ENCODE results near the gene HK1.

The HK1 gene

DNA sequence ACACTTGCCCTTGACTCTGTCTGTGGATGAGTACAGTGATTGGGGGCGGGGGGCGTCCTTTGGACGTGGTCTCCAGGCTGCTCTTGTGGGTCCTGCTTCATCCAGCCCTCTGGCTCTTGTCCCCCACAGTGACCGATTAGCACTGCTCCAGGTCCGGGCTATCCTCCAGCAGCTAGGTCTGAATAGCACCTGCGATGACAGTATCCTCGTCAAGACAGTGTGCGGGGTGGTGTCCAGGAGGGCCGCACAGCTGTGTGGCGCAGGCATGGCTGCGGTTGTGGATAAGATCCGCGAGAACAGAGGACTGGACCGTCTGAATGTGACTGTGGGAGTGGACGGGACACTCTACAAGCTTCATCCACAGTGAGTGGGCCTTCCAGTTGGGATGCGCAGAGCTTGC lies 120.2 kb downstream of the HK1 start:
- in situ Hi-C loops (cut with MboI; ENCODE audit: low sequenced_read_pairs) = loop anchor here (10.0 kb wide), 1 partner anchor 164 kb away; no protein-coding TSS in a partner anchor

DNA sequence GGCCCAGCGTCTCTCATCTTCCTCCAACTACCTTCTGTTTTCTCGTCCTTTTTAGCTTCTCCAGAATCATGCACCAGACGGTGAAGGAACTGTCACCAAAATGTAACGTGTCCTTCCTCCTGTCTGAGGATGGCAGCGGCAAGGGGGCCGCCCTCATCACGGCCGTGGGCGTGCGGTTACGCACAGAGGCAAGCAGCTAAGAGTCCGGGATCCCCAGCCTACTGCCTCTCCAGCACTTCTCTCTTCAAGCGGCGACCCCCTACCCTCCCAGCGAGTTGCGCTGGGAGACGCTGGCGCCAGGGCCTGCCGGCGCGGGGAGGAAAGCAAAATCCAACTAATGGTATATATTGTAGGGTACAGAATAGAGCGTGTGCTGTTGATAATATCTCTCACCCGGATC lies 122.6 kb downstream of the HK1 start:
- in situ Hi-C loops (cut with MboI; ENCODE audit: low sequenced_read_pairs) = loop anchor here (25.0 kb wide), 1 partner anchor 236 kb away; the partner anchor contains the start of gene FAM241B

DNA sequence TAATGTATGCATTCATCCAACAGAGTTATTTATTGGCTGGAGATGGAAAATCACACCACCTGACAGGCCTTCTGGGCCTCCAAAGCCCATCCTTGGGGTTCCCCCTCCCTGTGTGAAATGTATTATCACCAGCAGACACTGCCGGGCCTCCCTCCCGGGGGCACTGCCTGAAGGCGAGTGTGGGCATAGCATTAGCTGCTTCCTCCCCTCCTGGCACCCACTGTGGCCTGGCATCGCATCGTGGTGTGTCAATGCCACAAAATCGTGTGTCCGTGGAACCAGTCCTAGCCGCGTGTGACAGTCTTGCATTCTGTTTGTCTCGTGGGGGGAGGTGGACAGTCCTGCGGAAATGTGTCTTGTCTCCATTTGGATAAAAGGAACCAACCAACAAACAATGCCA lies 123.1 kb downstream of the HK1 start:
- in situ Hi-C loops (cut with MboI; ENCODE audit: low sequenced_read_pairs) = loop anchor here (25.0 kb wide), 1 partner anchor 236 kb away; the partner anchor contains the start of gene FAM241B

DNA sequence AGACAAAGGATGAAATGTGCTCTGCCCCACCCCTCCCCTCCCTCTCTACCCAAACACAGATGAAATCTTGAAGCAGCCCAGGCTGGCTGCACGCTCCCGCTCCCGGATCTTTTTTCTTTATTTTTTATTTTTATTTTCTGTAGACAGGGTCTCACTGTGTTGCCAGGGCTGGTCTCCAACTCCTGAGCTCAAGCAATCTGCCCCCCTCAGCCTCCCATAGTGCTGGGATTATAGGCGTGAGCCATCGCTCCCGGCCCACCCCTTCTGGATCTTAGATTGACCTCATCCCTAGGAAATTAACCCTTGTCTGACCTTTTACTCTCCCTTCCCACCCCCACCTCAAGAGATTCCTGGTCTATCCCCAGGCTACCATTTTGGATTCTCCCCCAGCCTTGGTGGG lies 124.1 kb downstream of the HK1 start:
- in situ Hi-C loops (cut with MboI; ENCODE audit: low sequenced_read_pairs) = loop anchor here (25.0 kb wide), 1 partner anchor 235 kb away; the partner anchor contains the start of gene FAM241B

DNA sequence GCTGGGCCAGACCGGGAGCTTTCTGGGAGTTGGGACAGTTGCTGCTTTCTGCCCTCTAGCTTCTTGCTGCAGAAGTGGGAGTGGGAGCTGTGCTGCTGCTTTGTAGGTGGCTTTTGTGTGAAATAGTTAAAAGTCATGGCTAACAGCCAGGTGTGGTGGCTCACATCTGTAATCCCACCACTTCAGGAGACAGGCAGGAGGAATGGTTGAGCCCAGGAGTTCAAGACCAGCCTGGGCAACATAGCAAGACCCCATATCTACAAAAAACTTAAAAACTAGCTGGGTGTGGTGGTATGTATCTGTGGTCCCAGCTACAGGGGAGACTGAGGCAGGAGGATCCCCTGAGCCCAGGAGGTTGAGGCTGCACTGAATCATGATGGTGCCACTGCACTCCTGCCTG lies 124.8 kb downstream of the HK1 start:
- in situ Hi-C loops (cut with MboI; ENCODE audit: low sequenced_read_pairs) = loop anchor here (25.0 kb wide), 1 partner anchor 234 kb away; the partner anchor contains the start of gene FAM241B

DNA sequence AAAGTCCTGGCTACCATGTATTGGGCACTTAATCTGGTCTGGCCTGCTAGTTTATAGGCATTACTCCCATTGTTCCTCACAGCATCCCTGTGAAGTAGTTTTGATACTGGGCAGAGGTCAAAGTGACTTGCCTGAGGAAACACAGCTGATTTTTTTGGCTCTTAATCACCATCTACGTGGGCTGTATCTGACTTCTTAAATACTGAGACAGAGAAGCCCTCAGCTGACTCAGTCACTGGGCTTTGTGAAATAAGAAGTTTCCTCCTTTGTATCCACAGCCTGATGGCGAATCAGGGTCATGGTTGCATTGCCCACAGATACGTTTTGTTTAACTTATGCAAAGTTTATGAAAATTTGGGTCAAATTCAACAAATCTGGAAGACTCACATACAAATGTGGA lies 125.2 kb downstream of the HK1 start:
- in situ Hi-C loops (cut with MboI; ENCODE audit: low sequenced_read_pairs) = loop anchor here (25.0 kb wide), 1 partner anchor 234 kb away; the partner anchor contains the start of gene FAM241B

DNA sequence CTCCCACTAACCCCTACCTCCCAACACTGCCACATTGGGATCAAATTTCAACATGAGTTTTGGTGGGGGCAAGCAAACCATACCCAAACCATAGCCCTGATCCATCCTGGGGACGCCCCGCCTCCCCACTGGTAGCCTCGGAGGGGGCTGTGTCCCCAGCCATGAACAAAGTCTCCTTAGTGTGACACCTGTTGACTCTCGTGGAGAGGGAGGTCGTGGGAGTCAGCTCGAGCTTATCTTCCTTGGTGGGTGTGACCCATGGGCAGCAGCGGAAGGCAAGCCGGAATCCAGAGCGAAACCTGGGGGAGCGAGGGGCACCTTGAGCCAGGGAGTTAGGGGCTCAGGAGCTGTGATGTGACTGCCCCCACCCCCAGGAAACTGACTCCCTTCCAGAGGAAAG lies 126.5 kb downstream of the HK1 start:
- in situ Hi-C loops (cut with MboI; ENCODE audit: low sequenced_read_pairs) = loop anchor here (25.0 kb wide), 1 partner anchor 233 kb away; the partner anchor contains the start of gene FAM241B

DNA sequence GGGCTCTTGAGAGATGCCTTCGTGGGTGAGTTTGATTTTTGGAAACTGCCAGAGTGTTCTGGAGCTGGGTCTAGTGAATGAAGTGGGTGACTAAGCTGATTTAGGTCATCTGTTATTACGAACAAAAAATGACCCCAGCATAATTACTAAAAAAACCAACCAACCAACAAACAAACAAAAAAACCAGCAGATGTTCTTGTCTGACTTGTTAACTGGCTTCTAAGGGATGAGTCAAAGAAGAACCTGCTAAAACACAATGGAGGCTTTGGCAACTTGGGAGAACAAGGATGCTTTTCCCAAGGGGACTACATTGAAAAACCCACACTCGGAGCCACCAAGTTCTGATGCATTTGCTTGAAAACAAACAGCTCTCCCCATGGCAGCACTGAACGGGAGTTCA lies 126.9 kb downstream of the HK1 start:
- in situ Hi-C loops (cut with MboI; ENCODE audit: low sequenced_read_pairs) = loop anchor here (25.0 kb wide), 1 partner anchor 232 kb away; the partner anchor contains the start of gene FAM241B

DNA sequence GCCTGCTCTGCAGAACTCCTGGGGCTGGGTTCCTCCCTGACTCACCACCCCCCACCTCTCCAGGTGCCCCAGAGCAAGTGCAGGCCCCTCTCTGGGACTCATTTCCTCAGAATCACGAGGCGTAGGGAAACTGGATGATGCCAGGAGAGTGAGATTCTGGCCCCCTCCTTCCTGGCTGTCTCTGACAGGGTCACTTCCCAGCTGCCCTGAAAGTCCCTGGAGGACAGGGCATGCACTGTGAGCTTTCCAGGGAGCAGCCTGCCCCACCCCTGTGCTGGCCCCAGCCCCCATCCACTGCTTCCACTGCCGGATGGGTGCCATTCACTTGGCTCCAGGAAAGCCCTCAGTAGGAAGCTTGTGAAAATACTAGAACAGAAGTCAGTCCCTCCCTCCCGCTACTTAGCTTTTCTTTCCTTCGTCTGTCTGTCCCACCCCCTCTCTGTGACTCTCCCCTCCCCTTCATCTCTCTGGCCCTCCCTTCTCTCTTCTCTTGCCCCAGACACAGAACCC lies 128.1 kb downstream of the HK1 start:
- in situ Hi-C loops (cut with MboI; ENCODE audit: low sequenced_read_pairs) = loop anchor here (25.0 kb wide), 1 partner anchor 231 kb away; the partner anchor contains the start of gene FAM241B

DNA sequence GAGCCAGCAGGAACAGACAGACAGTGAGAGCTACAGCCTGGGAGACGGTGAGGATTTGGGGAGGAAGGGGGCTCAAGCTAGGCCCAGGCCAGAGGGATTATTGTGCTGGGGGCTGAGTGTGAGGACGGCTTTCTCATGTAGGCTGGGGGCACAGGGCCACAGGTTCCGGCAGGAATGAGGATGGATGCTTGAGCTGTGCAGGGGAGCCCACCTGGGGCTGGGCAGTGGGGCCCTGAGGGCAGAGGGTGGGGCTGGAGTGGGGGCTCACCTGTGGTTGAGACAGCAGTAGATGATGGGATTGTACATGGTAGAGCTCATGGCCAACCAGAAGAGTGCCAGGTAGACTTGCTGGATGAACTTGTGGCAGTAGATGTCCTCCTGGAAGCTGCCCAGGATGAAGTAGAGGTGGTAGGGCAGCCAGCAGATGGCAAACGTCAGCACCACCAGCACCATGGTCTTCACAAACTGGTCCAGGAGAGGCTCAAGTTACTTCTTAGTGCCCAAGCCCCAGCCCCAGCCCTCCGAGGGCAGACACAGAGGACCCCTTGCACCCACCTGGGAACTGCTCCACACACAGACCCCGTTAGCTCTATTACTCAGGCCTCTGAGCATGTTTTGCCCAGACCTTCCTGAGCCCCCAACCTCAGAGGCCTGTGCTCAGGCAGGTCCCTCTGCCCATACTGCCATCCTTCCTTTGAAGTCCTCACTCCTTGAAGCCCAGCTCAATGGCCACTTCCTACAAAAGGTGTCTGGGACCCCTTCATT lies 128.7 kb downstream of the HK1 start:
- in situ Hi-C loops (cut with MboI; ENCODE audit: low sequenced_read_pairs) = loop anchor here (25.0 kb wide), 1 partner anchor 230 kb away; the partner anchor contains the start of gene FAM241B

DNA sequence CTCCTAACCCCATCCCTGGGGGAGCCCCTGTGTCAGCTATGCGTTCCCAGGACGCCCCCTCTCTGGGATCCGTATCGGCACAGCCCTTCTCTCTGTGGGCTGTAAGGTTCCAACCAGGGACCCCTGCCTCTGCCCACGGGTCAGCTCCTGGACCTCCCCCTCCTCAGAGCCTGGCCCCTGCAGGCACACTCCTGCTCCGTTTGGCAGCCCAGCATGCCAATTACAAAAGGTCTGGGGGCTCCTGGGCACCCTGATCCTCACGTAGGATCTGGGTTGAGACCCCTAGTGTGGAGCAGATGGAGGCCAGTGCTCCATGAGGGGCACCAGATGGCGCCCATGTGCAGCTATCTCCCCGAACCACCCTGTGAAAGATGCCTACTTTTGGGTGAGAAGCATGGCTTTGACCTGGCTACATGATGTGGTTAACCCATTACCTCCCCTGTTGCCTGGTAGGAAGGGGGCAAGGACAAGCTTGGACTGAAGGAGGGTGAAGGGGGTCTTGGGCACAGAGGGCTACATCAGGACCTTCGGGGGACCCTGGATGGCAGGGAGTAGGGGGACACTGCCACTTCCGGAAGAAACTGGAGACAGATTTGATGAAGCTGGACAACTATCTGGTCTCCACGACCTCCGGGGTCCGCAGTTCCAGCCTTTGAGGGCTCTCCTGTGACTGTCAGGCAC lies 129.5 kb downstream of the HK1 start:
- in situ Hi-C loops (cut with MboI; ENCODE audit: low sequenced_read_pairs) = loop anchor here (25.0 kb wide), 1 partner anchor 230 kb away; the partner anchor contains the start of gene FAM241B

DNA sequence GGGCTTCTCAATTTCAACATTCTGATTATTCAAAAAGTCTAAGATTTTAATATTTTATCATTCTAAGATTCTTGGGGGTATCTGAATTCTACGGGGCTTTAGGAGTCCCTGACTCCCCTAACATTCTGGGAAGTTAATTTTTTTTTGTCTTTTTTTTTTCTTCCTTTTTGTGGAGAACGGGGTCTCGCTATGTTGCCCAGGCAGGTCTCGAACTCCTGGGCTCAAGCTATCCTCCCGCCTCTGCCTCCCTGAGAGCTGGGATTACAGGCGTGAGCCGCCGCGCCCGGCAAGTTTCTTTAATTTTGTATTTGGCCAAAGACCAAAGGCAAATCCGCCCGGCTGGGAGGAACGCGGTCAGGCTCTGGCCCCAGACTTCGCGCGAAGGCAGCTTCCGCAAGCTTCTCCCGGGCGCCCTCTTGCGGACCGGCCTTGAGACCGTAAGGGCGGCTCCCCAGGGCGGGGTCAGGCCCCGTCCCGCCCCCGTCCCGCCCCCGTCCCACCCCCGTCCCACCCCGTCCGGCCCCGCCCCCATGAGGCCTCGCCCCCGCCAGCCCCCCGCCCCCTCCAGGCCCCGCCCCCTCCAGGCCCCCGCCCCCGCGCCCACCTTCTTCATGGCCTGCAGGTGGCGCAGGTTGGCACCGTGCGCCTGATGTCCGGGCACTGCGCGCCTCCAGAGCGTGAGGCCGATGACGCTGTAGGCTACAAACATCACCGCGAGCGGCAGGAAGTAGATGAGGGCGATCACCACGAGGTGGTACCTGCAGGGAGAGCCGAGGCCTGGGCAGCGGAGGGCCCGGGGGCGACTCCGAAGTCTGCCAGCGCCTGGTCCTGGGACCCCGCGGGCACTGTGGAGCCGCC lies 130.3 kb downstream of the HK1 start:
- in situ Hi-C loops (cut with MboI; ENCODE audit: low sequenced_read_pairs) = loop anchor here (25.0 kb wide), 1 partner anchor 229 kb away; the partner anchor contains the start of gene FAM241B

DNA sequence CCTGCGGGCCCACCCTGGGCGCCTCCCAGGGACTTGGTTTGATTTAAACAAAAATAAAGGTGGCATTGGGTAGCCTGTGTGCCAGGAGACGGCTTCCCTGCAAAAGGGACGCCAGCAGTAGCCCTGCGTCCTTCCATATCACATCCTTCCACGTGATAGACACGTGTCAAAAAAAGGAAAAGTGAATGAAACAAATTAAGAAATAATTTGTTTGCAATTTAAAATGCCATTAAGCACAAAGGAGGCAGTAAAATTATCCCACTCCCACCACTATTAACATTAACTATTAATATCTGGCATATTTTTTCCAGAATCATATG lies 130.8 kb downstream of the HK1 start:
- in situ Hi-C loops (cut with MboI; ENCODE audit: low sequenced_read_pairs) = loop anchor here (25.0 kb wide), 1 partner anchor 228 kb away; the partner anchor contains the start of gene FAM241B

DNA sequence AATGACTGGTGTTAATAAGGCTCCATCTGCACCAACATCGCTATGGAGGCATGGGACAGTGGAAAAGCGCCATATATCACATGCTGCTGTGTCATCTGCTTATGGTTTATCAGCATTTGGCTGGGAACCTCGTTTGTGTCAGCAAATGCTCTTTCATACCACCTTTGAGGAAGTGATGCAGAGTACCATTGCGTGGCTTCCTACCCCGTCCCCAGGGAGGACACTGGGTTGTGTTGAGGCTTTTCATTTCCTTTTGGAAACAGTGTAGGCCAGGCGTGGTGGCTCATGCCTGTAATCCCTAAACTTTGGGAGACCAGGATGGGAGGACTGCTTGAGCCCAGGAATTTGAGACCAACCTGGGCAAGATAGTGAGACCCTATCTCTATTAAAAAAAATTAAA lies 131.7 kb downstream of the HK1 start:
- in situ Hi-C loops (cut with MboI; ENCODE audit: low sequenced_read_pairs) = loop anchor here (5.0 to 25.0 kb wide), 2 partner anchors 97 to 227 kb away; partner anchors contain the start of gene FAM241B

DNA sequence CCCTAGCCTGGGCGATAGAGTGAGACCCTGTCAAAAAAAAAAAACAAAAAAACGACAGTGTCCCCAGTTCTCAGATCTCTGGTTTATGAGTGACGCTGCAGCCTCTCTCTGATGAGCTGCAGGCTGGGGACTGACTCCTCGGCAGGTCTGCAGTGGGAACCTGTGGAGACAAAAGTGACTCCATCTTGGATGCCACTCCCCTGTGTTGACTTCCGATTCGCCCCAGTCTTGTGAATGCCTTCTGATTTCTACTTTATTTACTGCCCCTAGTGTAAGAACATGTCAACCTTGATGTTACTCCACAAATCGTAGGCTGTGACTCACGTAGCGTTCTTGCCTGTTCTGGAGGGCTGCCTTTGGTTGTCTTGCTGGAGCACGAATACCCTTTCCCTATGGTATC lies 132.2 kb downstream of the HK1 start:
- in situ Hi-C loops (cut with MboI; ENCODE audit: low sequenced_read_pairs) = loop anchor here (5.0 to 25.0 kb wide), 2 partner anchors 97 to 227 kb away; partner anchors contain the start of gene FAM241B

DNA sequence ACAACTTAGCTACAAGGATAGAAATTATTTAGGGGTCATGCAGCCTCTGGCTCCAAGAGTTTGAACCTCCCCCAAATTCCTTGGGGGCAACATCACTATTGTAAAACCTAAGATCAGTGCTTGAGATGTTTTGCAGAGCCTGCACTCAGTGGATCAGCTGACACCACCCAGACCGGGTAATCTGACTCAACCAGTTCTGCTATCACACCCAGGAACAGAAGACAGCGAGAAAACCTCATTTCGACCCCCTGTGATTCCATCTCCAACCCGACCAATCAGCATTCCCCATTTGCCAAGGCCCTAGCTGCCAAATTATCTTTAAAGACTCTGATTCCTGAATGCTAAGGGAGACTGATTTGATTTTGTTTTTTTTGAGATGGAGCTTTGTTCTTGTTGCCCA lies 133.2 kb downstream of the HK1 start:
- in situ Hi-C loops (cut with MboI; ENCODE audit: low sequenced_read_pairs) = loop anchor here (5.0 to 25.0 kb wide), 2 partner anchors 96 to 226 kb away; partner anchors contain the start of gene FAM241B

DNA sequence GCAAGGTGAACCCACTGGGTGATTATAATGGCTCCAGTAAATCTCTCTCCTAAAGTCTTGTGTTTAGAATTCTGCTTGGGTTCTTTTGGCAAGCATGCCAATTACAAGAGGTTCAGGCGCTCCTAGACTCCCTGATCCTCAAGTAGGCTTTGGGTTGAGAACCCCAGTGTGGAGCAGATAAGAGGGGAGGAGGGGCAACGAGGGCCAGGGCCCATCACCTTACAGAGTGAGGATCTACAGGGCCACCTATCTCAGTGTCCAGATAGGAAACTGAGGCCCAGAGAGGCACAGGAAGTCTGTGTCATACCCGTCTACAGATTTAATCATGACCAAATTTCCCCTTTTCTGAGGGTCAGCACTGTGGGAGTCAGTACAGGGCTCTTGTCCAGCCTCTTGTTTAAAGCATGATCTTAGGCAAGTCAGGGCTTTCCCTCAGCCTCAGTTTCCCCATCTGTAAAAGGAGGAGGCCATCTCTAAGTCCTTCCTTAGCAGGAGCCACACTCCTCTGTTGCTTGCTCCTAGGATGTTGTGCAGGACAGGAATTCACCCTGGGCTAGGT lies 134.0 kb downstream of the HK1 start:
- in situ Hi-C loops (cut with MboI; ENCODE audit: low sequenced_read_pairs) = loop anchor here (5.0 to 25.0 kb wide), 2 partner anchors 95 to 225 kb away; partner anchors contain the start of gene FAM241B

DNA sequence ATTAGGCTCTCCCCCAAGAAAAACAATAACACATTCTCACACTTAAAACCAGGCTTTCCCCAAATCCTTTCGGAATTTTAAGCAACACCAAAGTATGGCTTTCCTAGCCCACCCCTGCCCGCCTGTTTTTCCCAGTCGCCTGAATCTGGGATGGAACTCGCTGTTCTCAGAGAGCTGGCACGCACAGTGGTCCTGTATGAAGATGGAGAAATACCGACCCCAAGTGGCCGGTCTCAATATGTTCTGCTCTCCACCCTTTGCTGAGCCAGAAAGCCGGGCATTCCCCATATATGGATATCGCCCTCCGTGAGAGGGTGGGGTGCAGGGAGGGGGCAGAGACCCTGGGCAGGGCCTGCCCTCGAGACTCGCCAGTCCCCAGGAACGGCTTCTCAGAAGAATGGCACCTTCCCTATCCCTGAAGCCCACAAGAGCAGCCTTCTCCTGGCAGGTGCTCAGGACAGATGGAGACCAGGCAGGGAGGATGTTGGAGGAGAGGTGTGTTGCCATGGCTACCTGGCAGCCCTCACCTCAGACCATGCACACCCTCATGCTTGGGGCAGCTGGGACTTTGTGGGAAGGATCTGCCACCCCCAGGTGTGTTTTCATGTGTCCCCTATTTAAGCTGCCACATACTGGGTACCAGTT lies 135.0 kb downstream of the HK1 start:
- in situ Hi-C loops (cut with MboI; ENCODE audit: low sequenced_read_pairs) = loop anchor here (5.0 to 25.0 kb wide), 2 partner anchors 94 to 224 kb away; partner anchors contain the start of gene FAM241B

Measured in HL-60/S4 treated with phorbol 12-myristate 13-acetate at 8.2 ng/mL for 4 days and 3 days (cell line).